ENCODE data around the gene ZSWIM8.

The ZSWIM8 gene

DNA sequence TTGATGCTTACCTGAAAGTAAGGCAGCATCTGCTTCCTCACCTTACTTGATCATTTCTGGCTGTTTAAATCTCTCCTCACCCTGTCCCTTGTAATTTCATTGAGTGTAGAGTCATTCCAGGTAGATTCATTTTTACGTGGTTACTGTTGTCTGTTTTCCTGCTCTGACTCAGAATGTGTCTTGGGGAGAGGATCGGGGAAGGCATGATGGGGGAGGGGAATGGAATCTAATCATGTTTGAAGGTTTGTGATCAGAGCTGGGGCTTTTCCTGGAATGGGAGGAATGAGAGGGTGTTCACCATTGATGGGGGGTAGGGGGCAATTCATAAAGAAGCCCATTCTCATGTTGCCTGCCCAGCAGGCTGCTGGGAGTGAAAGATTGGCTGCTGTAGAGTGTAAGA, 22.5 kb upstream of the ZSWIM8 start:
- no peak for TF ChIP-seq CTCF (IDR thresholded peaks at IDR 0.05; ENCODE audit: borderline replicate concordance, control extremely low read depth, extremely low read depth, insufficient read depth, missing control alignments)
- no peak for DNase-seq (ENCODE audit: low spot score)
- in situ Hi-C loops (cut with MboI; ENCODE audit: low sequenced_read_pairs, unreplicated experiment) = no loop called here

- no peak for TF ChIP-seq CTCF (IDR thresholded peaks at IDR 0.05; ENCODE audit: borderline replicate concordance, control extremely low read depth, extremely low read depth, insufficient read depth, missing control alignments)
- in situ Hi-C loops (cut with MboI; ENCODE audit: low sequenced_read_pairs, unreplicated experiment) = no loop called here
- no peak for DNase-seq (ENCODE audit: low spot score)
These were observed 22.1 kb upstream of the ZSWIM8 start for GRCh38 chr10:73763343-73763742.

DNA sequence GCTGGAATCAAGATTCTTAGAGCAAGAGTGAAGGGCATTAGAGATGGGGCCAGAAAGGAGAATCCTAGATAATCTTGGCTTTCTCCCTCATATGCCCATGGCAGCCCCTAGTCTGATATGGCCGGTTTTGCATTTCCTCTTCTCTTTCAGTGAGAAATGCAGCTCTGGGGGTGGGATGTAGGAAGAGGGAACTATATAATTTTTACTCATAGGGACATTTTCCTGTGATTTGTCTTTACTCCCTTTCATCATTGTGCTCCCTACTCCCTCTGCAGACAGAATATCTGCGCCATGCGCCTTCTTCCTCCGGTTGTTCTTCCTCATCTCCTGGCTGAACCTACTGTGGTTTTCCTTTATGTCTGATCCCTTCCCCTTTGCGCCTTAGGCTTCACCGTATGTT, 20.3 kb upstream of the ZSWIM8 start:
- no peak for TF ChIP-seq CTCF (IDR thresholded peaks at IDR 0.05; ENCODE audit: borderline replicate concordance, control extremely low read depth, extremely low read depth, insufficient read depth, missing control alignments)
- no peak for DNase-seq (ENCODE audit: low spot score)
- in situ Hi-C loops (cut with MboI; ENCODE audit: low sequenced_read_pairs, unreplicated experiment) = no loop called here

DNA sequence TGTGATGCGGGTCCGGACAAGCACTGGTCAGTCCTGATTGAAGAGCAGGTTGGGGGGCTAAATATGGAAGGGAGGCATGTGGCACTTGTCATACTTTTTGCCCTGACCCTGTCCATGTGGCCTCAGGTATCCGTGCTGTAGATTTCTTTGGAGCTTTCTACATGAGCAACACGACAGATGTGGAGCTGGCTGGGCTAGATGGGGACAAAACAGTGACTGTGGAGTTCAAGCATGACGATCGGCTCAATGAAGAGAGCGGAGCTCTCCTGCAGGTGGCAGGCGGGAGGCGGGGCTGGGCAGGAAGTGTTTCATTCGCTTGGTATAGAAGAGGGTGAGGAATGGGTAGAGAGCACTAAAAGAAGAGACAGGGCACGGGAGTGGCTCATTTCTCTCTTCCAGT, 16.5 kb upstream of the ZSWIM8 start:
- DNase-seq (ENCODE audit: low spot score) = peak; percentile 47
- in situ Hi-C loops (cut with MboI; ENCODE audit: low sequenced_read_pairs, unreplicated experiment) = no loop called here
- peak; percentile 38 for TF ChIP-seq CTCF (IDR thresholded peaks at IDR 0.05; ENCODE audit: borderline replicate concordance, control extremely low read depth, extremely low read depth, insufficient read depth, missing control alignments)

DNA sequence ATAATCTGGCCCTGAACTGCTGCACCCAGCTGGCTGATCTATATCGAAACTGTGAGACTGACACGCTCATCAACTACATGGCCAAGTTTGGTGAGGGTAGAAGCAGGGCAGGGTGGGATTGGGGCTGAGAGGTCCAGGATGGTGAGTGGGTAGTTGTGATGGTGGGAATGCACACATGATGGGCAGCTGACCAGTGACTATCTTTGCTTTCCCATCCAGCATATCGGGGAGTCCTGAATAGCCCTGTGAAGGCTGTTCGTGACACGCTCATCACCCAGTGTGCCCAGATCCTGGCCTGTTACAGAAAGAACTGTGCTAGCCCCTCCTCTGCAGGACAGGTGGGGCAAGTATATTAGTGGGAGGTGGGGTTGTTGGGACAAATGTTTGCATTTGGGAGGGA, 16.0 kb upstream of the ZSWIM8 start:
- DNase-seq (ENCODE audit: low spot score) = no peak
- in situ Hi-C loops (cut with MboI; ENCODE audit: low sequenced_read_pairs, unreplicated experiment) = no loop called here
- no peak for TF ChIP-seq CTCF (IDR thresholded peaks at IDR 0.05; ENCODE audit: borderline replicate concordance, control extremely low read depth, extremely low read depth, insufficient read depth, missing control alignments)

DNA sequence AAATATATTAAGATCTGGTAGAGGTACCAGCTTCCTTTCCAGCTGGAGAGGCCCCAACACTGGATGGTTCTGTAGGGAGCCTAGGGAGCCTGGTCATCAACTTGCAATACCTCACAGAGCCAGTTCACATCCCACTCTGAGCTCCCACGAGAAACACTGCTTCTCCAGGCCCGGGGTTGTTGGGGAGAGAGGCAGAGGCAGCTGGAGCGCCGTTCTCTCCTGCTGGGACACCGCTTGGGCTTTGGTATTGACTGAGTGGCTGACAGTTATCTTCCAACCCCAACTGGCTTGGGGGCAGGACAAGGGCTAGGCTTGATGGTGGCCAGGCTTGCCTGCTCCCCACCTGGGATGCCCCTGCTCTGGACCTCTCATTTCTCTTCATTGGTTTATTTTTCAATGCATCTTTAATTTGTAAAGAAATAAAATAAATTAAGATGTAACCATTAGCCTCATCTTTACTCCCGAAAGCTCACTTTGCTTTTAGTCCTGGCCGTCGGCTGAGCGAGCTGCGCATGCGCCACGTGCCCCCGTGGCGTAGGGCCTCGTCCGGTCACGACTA, 13.6 kb upstream of the ZSWIM8 start:
- TF ChIP-seq CTCF (IDR thresholded peaks at IDR 0.05; ENCODE audit: borderline replicate concordance, control extremely low read depth, extremely low read depth, insufficient read depth, missing control alignments) = no peak
- in situ Hi-C loops (cut with MboI; ENCODE audit: low sequenced_read_pairs, unreplicated experiment) = no loop called here
- peak; percentile 89 for DNase-seq (ENCODE audit: low spot score)
